Cerebellar nuclear complex (tissue), 1 donor: Measurements from ENCODE around the gene NLE1.
"Not testable (repeated sequence)": the region's sequence is repeated elsewhere in the genome, so short reads cannot be mapped to it uniquely, and the experiment has no call there.

Experiments used
- DNase-seq, 2 experiments: peaks; one replicate each; lab custom pipeline; 2025; lab: John Stamatoyannopoulos, UW

NLE1 gene

DNA sequence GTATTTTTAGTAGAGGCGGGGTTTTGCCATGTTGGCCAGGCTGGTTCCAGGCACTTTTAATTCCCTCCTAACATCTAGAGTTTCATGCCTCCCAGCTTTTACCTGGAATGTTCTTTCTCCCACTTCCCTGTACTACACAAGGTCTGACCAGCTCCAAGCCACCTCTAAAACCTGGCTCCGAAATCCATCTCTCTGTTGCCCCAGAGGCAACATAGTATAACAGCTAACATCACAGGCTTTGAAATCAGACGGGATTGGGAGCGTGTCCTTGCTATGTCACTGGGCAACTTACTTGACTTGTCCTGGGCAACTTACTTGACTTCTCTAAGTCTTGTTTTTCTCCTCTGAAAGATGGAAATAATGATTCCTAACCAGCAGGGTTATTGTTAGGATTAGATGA lies 20.7 kb upstream of the NLE1 start:
- DNase-seq = no peak

DNA sequence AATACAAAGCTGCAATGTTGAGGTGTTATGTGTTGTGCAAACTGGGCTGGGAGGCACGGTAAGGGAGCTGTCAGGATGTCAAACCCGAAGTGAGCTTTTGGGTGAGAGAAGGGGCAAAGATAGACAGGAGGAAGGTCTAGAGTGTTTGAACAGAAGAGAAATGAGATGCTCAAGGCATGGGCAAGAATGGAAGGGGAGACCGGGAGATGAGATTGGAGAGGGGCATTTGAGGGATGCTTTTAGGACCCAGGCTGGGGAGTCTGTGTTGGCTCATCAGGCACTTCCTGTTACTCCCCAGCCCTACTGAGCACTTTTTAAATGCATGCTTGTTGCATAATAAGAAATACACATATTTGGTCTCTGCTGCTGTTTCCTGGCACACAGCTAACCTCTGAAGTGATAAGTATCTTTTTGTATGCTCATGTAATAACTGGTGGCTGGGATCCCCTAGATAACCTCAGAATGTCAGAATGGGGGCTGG lies 19.2 kb upstream of the NLE1 start:
- DNase-seq = no peak

DNA sequence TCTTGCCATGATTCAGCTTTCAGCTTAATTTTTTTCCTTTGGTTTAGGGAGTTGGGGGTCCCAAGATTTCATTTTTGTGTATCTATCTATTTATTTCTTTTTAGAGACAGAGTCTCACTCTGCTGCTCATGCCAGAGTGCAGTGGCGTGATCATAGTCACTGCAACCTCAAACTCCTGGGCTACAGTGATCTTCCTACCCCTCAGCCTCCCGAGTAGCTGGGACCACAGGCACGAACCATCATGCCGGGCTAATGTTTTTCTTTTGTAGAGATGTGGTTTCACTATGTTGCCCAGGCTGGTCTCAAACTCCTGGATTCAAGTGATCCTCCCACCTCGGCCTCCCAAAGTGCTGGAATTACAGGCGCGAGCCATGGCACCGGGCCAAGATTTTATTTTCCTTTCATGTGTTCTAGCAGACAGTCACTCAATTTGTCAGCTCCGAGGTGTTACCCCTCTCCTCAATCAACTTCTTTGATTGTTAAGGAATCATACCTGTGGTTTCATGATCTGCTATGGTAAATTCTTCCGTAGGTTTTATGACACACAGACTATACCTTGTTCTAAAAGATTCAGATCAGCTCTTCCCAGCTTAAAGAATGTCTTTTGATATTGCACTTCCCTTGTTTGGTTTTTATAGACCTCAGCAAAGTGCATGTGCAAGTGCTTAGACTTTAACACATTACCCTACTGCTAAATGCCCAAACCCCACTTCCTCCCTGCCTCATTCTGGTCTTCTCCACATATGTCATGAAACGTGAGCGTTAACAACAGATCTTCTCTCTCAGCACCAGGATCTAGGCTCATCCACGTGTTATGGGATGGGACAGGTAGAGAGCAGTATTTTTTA lies 18.5 kb upstream of the NLE1 start:
- no peak for DNase-seq

DNA sequence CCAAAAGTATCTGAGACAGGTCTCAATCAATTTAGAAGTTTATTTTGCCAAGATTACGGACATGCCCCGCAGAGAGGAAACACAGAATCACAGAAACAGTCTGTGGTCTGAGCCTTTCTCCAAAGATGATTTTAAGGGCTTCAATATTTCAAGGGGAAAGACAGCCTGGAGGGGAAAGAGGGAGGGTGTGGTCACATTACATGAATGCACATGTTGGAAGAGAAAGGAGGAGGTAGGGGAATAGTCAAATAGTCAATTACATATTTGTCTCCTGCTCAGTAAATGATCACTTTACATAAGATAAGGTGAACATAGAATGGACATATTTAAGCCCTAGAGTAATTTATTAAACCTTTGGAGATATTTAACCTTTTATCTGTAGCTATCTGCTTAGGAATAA lies 17.8 kb upstream of the NLE1 start:
- no peak for DNase-seq

DNA sequence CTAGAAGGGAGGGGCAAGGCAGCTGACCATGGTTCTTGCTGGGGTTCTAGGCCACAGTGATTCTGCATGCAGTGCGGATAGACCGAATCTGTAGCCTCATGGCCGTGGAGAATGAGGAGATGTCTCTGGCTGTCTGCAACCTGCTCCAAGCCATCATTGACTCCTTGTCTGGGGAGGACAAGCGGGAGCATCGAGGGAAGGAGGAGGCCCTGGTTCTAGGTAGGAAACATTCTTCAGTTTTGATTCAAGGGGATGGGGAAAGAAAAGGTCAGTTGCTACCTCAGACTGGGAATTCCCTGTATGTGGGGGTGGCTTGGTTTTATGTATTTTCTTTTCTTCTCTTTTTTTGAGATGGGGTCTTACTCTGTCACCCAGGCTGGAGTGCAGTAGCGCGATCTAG lies 13.1 kb upstream of the NLE1 start:
- DNase-seq = no peak

DNA sequence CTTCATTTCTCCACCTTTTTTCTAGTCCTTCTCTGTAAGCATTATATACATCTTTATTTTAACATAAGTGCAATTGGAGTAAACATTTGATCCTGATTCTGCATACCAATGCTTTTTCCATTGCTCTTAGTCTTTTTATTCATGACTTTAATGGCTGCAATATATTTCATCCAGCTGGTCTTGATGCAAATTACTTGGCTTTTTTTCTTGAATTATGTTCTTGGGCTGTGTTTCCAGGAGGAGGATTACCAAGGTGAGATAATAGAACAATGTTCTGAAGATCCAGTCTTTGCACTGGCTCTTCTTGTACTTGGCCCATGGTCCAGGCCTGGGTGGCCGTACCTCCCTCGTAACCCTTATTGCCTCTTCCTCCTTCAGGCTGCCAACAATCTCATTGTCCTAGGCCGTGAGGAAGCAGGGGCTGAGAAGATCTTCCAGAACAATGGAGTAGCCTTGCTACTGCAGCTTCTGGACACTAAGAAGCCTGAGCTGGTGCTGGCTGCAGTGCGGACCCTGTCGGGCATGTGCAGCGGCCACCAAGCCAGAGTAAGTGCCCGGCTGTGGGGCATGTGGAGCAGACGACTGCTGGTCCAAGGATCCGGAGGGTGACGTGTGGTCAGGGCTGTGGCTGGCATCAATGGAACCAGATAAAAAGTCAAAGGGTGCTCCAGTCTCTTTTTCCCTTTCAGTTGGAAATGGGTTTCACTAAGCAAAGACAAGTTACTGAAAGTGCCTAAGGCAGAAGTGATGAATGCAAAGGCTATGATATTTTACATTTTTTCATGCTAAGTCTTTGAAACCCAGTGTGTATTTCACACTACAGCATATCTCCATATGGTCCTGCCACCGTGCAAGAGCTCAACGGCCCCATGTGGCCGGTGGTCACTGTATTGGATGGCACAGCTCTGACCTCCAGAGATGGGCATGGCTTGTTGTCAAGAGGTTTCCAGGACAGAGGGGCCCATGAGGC lies 12.4 kb upstream of the NLE1 start:
- no peak for DNase-seq

DNA sequence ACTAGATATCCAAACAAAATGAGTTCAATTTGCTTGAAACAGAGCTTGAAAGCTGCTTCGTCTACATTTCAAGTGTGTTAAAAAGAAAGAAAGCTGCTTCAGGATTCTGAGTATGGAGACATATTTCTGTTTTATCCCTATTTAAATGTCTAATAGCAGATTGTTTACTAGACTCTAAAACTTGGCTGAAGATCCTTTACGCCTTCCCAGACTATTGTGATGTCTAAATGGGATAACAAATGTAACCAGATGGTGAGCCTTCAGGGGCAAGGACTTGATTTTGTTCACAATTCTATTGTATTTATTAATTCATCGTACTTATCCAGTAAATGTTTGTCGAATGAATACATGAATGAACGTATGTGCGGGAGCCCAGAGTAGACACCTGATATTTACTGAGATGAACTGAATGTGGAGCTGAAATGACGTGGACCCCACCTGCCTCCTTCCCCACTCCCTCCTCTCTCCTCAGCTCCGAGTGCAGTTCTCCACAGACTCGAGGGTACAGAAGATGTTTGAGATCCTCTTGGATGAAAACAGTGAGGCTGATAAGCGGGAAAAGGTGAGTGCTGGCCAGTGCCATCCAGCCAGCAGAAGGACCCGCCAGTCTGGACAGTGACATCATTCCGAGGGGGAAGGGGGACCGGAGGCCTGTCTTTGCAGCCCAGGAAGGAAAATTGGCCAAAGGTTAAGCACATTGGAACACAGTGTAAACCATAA lies 10.5 kb upstream of the NLE1 start:
- no peak for DNase-seq

DNA sequence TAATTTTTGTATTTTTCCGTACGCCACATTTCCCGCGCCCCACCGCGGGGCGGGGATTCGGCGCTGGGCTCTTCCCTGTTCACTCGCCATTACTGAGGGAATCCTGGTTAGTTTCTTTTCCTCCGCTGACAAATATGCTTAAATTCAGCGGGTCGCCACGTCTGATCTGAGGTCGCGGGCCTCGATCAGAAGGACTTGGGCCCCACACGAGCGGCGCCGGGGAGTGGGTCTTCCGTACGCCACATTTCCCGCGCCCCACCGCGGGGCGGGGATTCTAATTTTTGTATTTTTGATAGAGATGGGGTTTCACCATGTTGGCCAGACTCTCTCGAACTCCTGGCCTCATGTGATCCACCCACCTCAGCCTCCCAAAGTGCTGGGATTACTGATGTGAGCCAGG lies 9.0 kb upstream of the NLE1 start:
- DNase-seq = not testable (repeated sequence)

DNA sequence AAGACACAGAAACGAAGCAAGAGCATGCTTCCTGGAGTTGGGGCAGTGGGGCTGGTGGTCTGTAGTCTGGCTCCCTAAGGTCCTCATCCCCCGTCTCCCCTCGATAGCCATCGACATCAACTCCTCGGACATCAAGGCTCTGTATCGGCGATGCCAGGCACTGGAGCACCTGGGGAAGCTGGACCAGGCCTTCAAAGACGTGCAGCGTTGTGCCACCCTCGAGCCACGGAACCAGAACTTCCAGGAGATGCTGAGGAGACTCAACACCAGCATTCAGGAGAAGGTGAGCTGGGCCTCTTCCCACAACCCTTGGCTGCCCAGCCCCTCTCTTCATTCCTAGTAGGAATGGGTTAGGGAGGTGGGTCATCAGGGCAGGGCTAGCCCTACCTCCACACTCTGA lies 7.8 kb upstream of the NLE1 start:
- DNase-seq = no peak

DNA sequence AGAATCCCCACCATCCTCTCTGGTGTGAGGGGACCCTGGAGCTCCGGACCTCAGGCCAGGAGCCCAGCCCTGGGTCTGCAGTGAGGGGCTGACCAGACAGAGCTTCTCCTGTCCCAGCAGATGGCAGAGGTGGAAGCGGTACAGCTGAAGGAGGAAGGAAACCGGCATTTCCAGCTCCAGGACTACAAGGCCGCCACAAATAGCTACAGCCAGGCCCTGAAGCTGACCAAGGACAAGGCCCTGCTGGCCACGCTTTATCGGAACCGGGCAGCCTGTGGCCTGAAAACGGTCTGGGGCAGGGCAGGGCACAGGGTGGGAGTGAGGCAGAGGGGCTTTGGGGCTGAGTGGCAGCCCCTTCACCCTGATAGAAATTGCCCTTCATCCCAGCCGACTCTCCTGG lies 6.0 kb upstream of the NLE1 start:
- DNase-seq = no peak

DNA sequence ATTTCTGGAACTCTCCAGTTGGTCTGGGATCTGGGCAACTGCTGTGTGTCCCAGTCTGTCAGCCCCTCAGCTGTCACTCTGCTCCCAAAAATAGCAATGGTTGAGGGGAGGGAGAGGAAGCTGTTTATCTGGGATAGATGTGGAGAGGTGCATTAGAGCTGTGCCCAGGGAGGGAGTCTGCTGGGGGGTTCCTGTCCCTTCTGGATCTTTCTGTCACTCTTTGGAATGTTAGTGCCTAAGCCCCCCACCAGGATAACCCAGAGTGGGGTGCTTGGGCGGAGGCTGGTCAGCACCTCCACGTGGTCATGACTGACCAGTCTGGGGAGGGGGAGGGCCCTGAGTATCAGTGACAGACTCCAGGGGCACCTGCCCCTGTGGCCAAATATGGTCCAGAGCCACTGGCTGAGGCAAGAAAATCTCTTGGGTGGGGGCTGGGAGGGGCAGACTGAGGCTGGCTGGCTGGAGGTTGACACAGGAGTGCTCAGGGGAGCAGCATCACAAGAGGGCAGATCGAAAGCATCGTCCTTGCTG lies 5.3 kb upstream of the NLE1 start, which contains the start of gene UNC45B:
Gene UNC45B, plus strand, starts transcription at position 443 of the 531 bp plus-strand sequence. CDS start 447 bp downstream, outside the sequence.
- no peak for DNase-seq

DNA sequence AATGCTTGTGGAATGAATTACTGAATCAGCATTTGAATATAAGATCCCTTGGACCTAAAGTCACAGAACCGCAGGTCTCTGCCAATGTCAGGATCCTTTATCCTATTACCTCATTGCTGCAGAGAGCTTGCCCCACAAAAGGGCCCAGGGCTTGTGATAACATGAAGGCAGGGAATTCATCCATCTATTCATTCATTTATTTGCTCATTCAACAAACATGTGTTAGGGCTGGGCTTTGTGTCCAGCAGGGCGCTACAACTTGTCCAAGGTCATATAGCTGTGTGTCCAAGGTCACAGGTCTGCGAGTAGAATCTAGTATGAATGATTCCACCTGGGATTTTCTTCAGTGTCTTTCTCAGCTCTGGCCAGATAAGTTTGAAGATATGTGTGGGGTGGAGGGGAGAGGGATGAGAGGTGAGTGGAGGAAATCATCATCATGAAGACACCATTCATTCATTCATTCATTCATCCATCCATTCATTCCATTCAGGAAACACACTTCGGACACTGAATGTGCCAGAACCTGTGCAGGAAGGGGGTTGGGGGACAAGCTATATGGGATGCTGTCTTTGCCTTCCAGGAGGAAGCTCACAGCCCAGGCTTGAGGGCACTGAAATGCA lies 4.2 kb upstream of the NLE1 start:
- no peak for DNase-seq

DNA sequence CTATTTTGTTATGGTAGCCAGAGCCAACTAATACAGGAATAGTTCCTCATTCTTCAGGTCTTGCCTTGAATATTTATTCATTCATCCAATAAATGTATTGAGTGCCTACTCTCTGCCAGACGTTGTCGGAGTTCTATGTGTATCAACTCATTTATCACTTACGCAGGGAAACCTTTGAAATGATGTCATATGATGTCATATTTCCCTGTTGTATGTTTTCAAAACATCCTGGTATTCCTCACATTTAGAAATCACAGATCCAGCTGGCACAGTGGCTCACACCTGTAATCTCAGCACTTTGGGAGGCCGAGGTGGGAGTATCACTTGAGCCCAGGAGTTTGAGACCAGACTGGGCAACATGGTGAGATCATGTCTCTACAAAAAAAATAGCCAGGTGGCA lies 2.7 kb upstream of the NLE1 start:
- no peak for DNase-seq

DNA sequence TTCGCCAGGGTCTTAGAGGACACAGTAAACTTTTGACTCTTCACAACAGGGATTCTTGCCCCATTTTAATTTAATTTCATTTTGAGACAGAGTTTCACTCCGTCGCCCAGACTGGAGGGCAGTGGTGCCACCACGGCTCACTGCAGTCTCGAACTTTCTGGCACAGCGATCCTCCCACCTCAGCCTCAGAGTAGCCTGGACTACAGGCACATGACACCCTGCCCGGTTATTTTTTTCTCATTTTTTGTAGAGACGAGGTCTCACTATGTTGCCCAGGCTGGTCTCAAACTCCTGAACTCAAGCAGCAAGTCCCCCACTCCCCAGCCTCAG lies 329 bp upstream of the NLE1 start:
- DNase-seq = no peak

DNA sequence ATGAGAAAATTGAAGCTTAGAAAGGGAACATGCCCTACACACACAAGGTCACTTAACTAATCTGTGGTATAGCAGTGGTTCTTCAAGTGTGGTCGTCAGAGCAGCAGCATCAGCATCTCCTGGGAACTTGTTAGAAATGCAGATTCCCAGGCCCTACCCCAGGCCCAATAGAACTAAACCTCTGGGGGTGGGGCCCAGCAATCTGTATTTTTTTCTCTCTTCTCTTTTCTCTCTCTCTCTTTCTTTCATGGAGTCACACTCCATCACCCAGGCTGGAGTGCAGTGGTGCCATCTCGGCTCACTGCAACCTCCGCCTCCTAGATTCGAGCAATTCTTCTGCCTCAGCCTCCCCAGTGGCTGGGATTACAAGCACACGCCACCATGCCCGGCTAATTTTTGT lies 3.9 kb downstream of the NLE1 start:
- no peak for DNase-seq

DNA sequence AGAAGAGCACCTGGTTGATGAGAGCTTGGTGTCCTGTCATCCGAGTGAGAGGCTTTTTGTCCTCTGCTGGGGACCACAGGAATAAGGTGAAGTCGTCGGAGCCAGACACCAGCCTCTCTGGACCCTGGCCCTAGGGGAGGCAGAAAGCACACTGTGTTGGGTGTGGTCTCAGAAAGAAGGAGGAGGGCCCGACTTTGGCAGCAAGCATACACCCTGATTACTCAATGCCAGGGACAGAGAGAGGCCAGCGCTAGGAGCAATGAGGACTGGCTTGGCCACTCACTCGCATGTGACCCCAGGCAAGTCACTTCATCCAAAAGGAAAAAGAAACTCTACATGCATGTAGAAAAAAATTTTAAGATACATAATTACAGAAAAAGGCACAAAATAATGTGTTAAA lies 6.8 kb downstream of the NLE1 start:
- DNase-seq = no peak

DNA sequence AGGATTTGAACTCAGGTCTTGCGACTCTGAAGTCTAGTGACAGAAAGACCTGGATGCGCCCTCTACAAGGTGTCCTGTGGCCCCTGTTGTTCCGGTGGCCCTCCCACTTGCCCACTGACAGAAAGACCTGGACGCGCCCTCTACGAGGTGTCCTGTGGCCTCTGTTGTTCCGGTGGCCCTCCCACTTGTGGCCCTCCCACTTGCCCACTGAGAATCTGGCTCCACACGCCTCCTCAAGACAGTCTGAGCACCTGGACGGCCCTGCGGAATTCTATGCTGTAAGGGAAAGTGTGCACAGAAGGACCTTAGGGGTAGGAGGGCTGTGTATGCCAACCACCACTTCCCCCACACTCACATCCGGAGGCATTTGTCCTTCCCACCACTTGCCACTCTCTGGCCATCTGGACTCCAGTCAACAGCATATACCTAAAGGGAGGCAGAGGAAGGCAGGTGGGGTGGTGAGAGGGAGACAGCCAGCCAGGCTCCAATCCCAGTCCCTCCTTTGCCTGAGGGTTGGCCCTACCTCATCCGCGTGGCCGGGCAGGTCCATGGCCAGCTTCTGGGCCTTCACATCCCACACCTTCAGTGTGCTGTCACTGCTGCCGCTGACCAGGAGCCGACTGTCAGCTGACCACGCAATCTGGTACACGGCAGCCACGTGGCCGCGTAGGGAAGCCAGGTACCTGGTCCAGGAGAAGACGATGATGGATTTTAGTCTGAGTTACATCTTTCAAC lies 9.1 kb downstream of the NLE1 start:
- no peak for DNase-seq

DNA sequence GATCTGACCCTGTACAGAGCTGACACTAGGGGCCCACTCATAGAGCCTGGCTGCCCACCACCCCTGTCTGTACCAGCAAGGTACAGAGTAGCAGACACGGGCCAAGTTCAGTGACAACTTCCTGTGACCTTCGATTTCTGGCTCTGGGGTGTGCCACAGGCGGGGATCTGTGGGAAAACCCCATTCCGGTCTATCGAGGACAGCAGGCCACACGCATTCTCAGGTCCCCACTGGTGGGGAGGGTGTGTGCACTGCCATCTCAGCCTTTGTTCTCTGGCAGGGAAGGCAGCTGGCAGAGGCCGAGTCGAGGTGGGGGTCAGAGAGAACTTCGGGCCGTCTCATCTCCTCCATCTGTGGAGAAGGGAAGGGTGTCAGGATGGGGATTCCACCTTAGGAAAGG lies 10.0 kb downstream of the NLE1 start:
- no peak for DNase-seq

DNA sequence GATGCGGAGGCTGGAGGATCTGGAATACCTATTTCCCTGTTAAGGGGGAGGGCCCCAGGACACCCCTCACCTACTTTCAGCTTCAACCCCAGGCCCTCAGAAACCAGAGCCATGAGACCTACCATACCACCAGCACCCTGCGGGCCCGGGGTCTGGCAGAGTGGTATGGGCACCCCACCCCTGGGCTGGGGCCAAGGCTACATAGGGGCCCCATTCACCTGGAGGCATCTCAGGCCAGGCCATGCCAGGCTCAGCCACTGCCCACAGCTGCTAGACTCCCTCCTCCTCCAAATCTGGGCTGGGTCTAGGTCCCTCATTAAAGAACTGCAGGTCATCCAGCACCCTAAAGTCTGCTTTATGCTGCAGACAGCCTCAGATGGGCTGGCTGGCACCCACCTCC lies 11.7 kb downstream of the NLE1 start:
- no peak for DNase-seq

DNA sequence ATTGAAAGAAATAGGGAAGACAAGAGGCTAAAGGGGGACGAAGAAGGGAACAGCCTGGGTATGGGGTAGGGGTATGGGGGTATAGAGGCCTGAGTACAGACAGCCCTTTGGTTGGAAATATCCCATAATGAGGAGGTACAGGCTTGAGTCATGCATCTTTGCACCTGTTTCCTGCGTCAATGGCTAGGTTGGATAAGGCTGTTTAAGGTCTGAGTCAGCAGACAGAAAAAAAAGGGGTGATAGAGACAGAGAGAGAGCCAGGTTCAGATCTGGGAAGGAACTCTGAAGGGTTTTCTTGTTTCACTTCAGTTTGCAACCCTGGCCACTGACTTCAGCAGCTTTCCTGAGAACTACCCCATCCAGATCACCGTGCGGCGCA lies 12.1 kb downstream of the NLE1 start:
- no peak for DNase-seq
